ENCODE measurements around the gene DHX16.

Gene DHX16

DNA sequence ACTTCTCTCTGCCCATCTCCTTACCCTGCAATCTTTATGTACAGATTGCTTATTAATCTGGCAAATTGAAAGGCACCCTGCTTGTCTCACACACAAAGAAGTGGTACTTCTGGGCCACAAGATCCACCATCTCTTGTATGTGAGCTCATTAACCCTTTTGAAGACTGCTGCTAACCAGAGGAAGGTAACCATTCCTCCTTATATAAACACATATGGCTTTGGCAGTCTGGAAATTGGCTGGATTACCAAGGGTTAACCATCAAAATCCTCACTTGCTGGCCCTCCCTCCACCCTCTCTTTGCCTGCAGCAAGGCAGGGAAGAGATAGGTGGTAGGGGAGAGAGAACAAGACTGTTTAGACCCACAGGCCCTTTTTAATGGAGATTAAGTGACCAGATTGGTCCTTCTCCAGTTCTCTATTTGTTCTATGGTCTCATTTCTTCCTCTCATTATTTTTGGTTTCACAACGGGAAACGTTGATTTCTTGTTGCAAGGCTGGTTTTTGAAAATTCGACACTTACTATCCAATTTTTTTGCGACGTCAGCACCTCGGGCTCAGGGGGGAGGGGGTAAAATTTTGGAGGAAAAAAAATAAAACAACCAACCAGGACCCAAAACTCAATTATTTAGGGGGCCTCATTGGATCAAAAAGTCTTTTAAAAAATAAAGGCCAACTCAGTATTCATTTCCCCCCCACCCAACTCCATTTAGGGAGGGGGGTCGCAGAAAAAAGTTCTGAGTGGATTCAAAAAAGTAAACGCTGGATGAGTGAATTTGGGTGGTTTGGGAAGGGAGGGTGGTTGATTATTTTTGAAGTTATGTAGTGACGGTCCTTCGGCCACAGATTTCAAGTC is 56.6 kb downstream of the DHX16 start:
- Histone ChIP-seq H3K4me2 (ENCODE audit: low read depth, low read length) (peak overlapping the region; percentile 74), H3K27me3 (replicated peaks; ENCODE audit: insufficient read depth, low read length) (no peaks in the 10 kb centered on the region), H3F3A (ENCODE audit: insufficient read depth, low read length) (peaks cover 37% of the 10 kb centered on the region), H3K9me3 (replicated peaks; ENCODE audit: insufficient read depth, low read length) (no peaks in the 10 kb centered on the region), H4K20me1 (ENCODE audit: insufficient read depth, low read length) (no peaks in the 10 kb centered on the region; the same call in 1 of the 2 replicates), H3K4me1 (ENCODE audit: low read length) (peaks cover 8% of the 10 kb centered on the region; the same call in 1 of the 2 replicates), H3K79me2 (ENCODE audit: low read length) (peaks cover 78% of the 10 kb centered on the region), H3K9ac (ENCODE audit: low read length) (peak overlapping the region; percentile 100), H2AFZ (ENCODE audit: low read length) (no peak overlapping the region), H3K4me3 (ENCODE audit: low read length) (peak overlapping the region; percentile 95), H3K9me2 (replicated peaks; ENCODE audit: insufficient read depth, low read length) (no peaks in the 10 kb centered on the region), H3K27ac (ENCODE audit: low read length) (peak overlapping the region; percentile 96), H3K36me3 (replicated peaks; ENCODE audit: insufficient read depth, low read length) (peaks cover 10% of the 10 kb centered on the region; the same call in 1 of the 2 replicates)
- TF ChIP-seq, protein P1, sequence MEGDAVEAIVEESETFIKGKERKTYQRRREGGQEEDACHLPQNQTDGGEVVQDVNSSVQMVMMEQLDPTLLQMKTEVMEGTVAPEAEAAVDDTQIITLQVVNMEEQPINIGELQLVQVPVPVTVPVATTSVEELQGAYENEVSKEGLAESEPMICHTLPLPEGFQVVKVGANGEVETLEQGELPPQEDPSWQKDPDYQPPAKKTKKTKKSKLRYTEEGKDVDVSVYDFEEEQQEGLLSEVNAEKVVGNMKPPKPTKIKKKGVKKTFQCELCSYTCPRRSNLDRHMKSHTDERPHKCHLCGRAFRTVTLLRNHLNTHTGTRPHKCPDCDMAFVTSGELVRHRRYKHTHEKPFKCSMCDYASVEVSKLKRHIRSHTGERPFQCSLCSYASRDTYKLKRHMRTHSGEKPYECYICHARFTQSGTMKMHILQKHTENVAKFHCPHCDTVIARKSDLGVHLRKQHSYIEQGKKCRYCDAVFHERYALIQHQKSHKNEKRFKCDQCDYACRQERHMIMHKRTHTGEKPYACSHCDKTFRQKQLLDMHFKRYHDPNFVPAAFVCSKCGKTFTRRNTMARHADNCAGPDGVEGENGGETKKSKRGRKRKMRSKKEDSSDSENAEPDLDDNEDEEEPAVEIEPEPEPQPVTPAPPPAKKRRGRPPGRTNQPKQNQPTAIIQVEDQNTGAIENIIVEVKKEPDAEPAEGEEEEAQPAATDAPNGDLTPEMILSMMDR (IDR thresholded peaks at IDR 0.05; ENCODE audit: low read length): no peak
- TF ChIP-seq EZH2phosphoT487 (IDR thresholded peaks at IDR 0.05; ENCODE audit: low read length): no peak
- TF ChIP-seq EZH2 (optimal IDR thresholded peaks at IDR 0.05; ENCODE audit: low read depth, low read length): no peak
- peak; percentile 65 for DNase-seq

DNA sequence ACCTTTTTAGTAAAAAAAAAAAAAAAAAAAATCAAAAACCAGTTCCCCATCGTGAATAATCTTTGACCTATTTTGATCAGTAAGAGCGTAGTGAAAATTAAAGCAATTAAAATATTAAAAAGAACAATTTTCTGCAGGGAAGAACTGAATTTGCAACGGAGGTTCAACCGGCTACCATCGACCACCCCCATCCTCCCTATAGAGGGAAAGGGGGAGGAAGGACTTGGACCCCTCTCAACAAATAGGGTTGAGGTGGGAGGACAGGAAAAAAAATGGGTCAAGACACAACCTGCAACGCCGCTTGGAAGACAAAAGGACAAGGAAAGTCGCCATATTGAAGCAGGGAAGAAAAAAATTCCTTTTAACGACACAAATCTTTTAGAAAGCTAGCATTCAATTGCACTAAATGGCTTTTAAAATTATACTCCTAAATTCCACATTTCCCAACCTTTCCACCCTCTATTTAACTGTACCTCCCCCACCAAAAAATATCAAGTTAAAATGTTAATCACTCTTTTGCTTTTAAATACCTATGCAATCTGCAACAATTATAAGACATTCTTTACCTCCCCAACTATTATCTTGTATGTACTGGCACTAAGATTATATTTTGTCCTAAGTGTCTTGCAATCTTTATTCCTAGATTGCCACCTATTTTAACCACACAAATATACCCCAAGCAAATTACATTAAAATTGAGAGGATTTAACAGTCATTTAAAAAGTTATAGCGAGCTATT is 57.4 kb downstream of the DHX16 start:
- no peaks in the 10 kb centered on the region for H3K9me2 ChIP-seq (replicated peaks; ENCODE audit: insufficient read depth, low read length)
- H3K79me2 ChIP-seq (ENCODE audit: low read length): peaks cover 82% of the 10 kb centered on the region
- H3K27ac ChIP-seq (ENCODE audit: low read length): peak overlapping the region; percentile 96
- peaks cover 37% of the 10 kb centered on the region for H3F3A ChIP-seq (ENCODE audit: insufficient read depth, low read length)
- DNase-seq: peak; percentile 42
- peaks cover 8% of the 10 kb centered on the region; the same call in 1 of the 2 replicates for H3K4me1 ChIP-seq (ENCODE audit: low read length)
- no peaks in the 10 kb centered on the region for H3K9me3 ChIP-seq (replicated peaks; ENCODE audit: insufficient read depth, low read length)
- TF ChIP-seq EZH2 (optimal IDR thresholded peaks at IDR 0.05; ENCODE audit: low read depth, low read length) (no peak), EZH2phosphoT487 (IDR thresholded peaks at IDR 0.05; ENCODE audit: low read length) (no peak)
- TF ChIP-seq, protein P1 (IDR thresholded peaks at IDR 0.05; ENCODE audit: low read length): no peak
- H2AFZ ChIP-seq (ENCODE audit: low read length): no peak overlapping the region
- peak overlapping the region; percentile 100 for H3K9ac ChIP-seq (ENCODE audit: low read length)
- H3K4me2 ChIP-seq (ENCODE audit: low read depth, low read length): peak overlapping the region; percentile 74
- H3K27me3 ChIP-seq (replicated peaks; ENCODE audit: insufficient read depth, low read length): no peaks in the 10 kb centered on the region
- H3K4me3 ChIP-seq (ENCODE audit: low read length): peak overlapping the region; percentile 95
- H4K20me1 ChIP-seq (ENCODE audit: insufficient read depth, low read length): no peaks in the 10 kb centered on the region; the same call in 1 of the 2 replicates
- H3K36me3 ChIP-seq (replicated peaks; ENCODE audit: insufficient read depth, low read length): peaks cover 10% of the 10 kb centered on the region; the same call in 1 of the 2 replicates

DNA sequence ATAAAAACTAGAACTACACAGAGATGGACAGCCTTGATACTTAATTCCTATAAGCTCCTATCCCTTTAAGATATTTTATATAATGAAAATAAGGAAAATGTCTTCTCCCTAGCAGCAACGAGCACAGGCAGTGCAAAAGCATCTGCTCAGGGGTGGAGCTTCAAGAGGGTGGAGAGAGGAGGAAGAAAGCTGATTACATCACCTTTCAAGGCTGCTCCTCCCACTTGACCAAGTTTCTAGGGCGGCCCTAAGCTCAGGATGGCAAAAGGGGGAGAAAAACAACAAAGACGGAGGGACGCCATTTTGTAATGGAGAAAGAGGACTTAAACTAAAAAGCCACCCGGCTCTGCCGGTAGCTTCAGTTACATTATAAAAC is 58.0 kb downstream of the DHX16 start:
- Histone ChIP-seq H3K9ac (ENCODE audit: low read length) (peak overlapping the region; percentile 100), H3K36me3 (replicated peaks; ENCODE audit: insufficient read depth, low read length) (peaks cover 11% of the 10 kb centered on the region; the same call in 1 of the 2 replicates), H2AFZ (ENCODE audit: low read length) (no peak overlapping the region), H3K27me3 (replicated peaks; ENCODE audit: insufficient read depth, low read length) (no peaks in the 10 kb centered on the region), H3K4me3 (ENCODE audit: low read length) (peak overlapping the region; percentile 95), H3K9me3 (replicated peaks; ENCODE audit: insufficient read depth, low read length) (no peaks in the 10 kb centered on the region), H3K79me2 (ENCODE audit: low read length) (peaks cover 87% of the 10 kb centered on the region), H3K27ac (ENCODE audit: low read length) (peak overlapping the region; percentile 96), H3K4me1 (ENCODE audit: low read length) (peaks cover 8% of the 10 kb centered on the region; the same call in 1 of the 2 replicates), H3F3A (ENCODE audit: insufficient read depth, low read length) (peaks cover 37% of the 10 kb centered on the region), H3K4me2 (ENCODE audit: low read depth, low read length) (peak overlapping the region; percentile 74), H3K9me2 (replicated peaks; ENCODE audit: insufficient read depth, low read length) (no peaks in the 10 kb centered on the region), H4K20me1 (ENCODE audit: insufficient read depth, low read length) (no peaks in the 10 kb centered on the region; the same call in 1 of the 2 replicates)
- TF ChIP-seq, protein P1 (IDR thresholded peaks at IDR 0.05; ENCODE audit: low read length): no peak
- TF ChIP-seq EZH2phosphoT487 (IDR thresholded peaks at IDR 0.05; ENCODE audit: low read length) (no peak), EZH2 (optimal IDR thresholded peaks at IDR 0.05; ENCODE audit: low read depth, low read length) (no peak)
- DNase-seq: peak; percentile 94
